PFSK-1 (cell line): ENCODE measurements around the gene RAB3C.

Experiments used
- POLR2AphosphoS5 ChIP-seq: IDR thresholded peaks from 2 replicates; pipeline ENCODE4 v1.6.1; 2012; ENCODE audit warnings: low read depth, mild to moderate bottlenecking, control low read depth, low read length, moderate library complexity
- REST ChIP-seq, 2 experiments: IDR thresholded peaks; 2 replicates each; pipeline versions ENCODE4 v1.6.1 to v1.8.0; 2011 to 2012; ENCODE audit warnings: low read depth in 2 of 2, low read length in 2 of 2, control low read depth in 1 of 2, inconsistent platforms in 1 of 2, mild to moderate bottlenecking in 1 of 2, moderate library complexity in 1 of 2; ENCODE audit not compliant: insufficient read depth in 1 of 2

GRCh38 chr5:58893551-58893950, 310.7 kb downstream of the RAB3C start:
- TF ChIP-seq POLR2AphosphoS5 (no peak), REST (IDR thresholded peaks at IDR 0.05; ENCODE audit: insufficient read depth in 1 of 2, low read depth in 2 of 2, low read length in 2 of 2) (no peak)
